BLaER1 (cell line): ENCODE measurements around the gene RS1.

Source experiments
- H3K27ac ChIP-seq: shearing (Covaris generic); formaldehyde crosslinking; 2 replicates; pipeline ENCODE4 v1.8.1; 2022
- H3K27me3 ChIP-seq: shearing (Covaris generic); formaldehyde crosslinking; 2 replicates; pipeline ENCODE4 v1.8.1; 2022
- H3K36me3 ChIP-seq: shearing (Covaris generic); formaldehyde crosslinking; 2 replicates; pipeline ENCODE4 v1.8.1; 2022
- H3K4me1 ChIP-seq: shearing (Covaris generic); formaldehyde crosslinking; 2 replicates; pipeline ENCODE4 v1.8.1; 2022
- H3K4me2 ChIP-seq: shearing (Covaris generic); formaldehyde crosslinking; 2 replicates; pipeline ENCODE4 v1.8.1; 2022
- H3K4me3 ChIP-seq: shearing (Covaris generic); formaldehyde crosslinking; 2 replicates; pipeline ENCODE4 v1.8.1; 2022
- H3K9ac ChIP-seq: shearing (Covaris generic); formaldehyde crosslinking; 2 replicates; pipeline ENCODE4 v1.8.1; 2022
- H3K9me3 ChIP-seq: shearing (Covaris generic); formaldehyde crosslinking; 2 replicates; pipeline ENCODE4 v1.8.1; 2022
- H4K20me1 ChIP-seq: shearing (Covaris generic); formaldehyde crosslinking; 2 replicates; pipeline ENCODE4 v1.8.1; 2022
- Cebpa-rat ChIP-seq: shearing (Covaris generic); IDR thresholded peaks from 2 replicates; pipeline ENCODE4 v1.8.1; 2022

The RS1 gene

GRCh38 chrX:18668071-18668835 lies 3.7 kb downstream of the RS1 start:
- no peaks in the 10 kb centered on the region for H4K20me1 ChIP-seq
- H3K9me3 ChIP-seq, result no peaks in the 10 kb centered on the region
- no peak for TF ChIP-seq Cebpa-rat
- H3K9ac ChIP-seq, result no peak overlapping the region
- H3K4me2 ChIP-seq, result no peak overlapping the region
- H3K27ac ChIP-seq, result no peak overlapping the region
- no peak overlapping the region for H3K4me3 ChIP-seq
- H3K36me3 ChIP-seq, result no peaks in the 10 kb centered on the region
- peaks cover 28% of the 10 kb centered on the region for H3K27me3 ChIP-seq
- 0 out of 2 replicates have a peak, but pooled peaks cover 5% of the 10 kb centered on the region for H3K4me1 ChIP-seq

- peaks cover 28% of the 10 kb centered on the region for H3K27me3 ChIP-seq
- no peaks in the 10 kb centered on the region for H4K20me1 ChIP-seq
- no peak overlapping the region for H3K4me2 ChIP-seq
- no peak overlapping the region for H3K4me3 ChIP-seq
- 0 out of 2 replicates have a peak, but pooled peaks cover 5% of the 10 kb centered on the region for H3K4me1 ChIP-seq
- H3K36me3 ChIP-seq, result no peaks in the 10 kb centered on the region
- H3K27ac ChIP-seq, result no peak overlapping the region
- no peak overlapping the region for H3K9ac ChIP-seq
- no peak for TF ChIP-seq Cebpa-rat
- no peaks in the 10 kb centered on the region for H3K9me3 ChIP-seq
These were observed 5.3 kb downstream of the RS1 start for GRCh38 chrX:18666614-18667013.

GRCh38 chrX:18664947-18665346 lies 7.0 kb downstream of the RS1 start:
- Histone ChIP-seq H3K4me2 (no peak overlapping the region), H3K27ac (no peak overlapping the region), H3K36me3 (no peaks in the 10 kb centered on the region), H3K27me3 (peaks cover 22% of the 10 kb centered on the region; the same call in 1 of the 2 replicates), H3K9ac (no peak overlapping the region), H3K9me3 (no peaks in the 10 kb centered on the region), H4K20me1 (no peaks in the 10 kb centered on the region), H3K4me3 (no peak overlapping the region), H3K4me1 (0 out of 2 replicates have a peak, but pooled peaks cover 5% of the 10 kb centered on the region)
- no peak for TF ChIP-seq Cebpa-rat

- H3K27me3 ChIP-seq, result peaks cover 5% of the 10 kb centered on the region; the same call in 1 of the 2 replicates
- H3K4me1 ChIP-seq, result no peaks in the 10 kb centered on the region
- H3K9ac ChIP-seq, result no peak overlapping the region
- no peaks in the 10 kb centered on the region for H3K9me3 ChIP-seq
- no peak overlapping the region for H3K4me2 ChIP-seq
- no peaks in the 10 kb centered on the region for H3K36me3 ChIP-seq
- H3K4me3 ChIP-seq, result no peak overlapping the region
- no peak for TF ChIP-seq Cebpa-rat
- H4K20me1 ChIP-seq, result no peaks in the 10 kb centered on the region
- H3K27ac ChIP-seq, result no peak overlapping the region
These were observed 10.6 kb downstream of the RS1 start for GRCh38 chrX:18661273-18661672.

DNA sequence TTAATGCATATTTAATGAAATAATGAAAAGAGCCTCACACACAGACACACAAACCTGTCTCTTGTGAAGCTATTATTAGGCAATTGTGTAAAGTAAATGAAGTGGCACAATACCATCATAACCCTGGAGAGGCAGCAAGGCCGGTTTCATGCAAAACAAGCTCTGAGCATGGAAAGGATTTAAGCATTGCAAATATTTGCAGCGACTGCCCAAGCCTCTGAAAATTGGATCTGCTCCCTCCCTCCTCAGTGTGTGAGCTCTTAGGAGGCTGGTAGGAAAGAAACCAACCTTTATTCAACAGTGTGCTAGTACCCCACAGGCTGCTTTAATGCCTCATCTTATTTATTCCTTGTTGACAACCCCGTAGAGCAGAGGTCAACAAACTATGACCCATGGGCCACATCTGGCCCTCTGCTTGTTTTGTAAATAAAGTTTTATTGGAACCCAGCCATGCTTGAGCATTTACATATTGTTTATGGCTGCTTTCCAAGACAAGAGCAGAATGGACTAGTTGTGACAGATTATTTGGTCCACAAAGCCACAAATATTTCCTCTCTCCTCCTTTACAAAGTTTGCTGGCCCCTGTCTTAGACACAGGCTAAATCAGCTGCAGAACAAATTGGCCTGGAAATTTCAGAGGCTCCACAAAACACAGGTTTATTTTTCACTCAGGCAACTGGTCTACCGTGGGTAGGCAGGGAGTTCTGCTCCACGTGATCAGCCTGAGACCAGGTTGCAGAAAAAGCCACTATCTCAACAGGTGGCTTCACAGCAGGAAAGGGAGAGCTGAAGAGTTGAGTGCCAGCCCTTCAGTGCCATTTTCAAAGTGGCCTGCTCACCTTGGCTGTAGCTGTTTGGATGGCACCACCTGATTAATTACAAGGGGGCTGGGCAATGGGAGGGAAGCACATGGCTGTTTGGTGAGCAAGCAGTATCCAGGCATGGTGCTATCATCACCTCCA lies 16.8 kb downstream of the RS1 start:
- Histone ChIP-seq H3K4me3 (no peak overlapping the region), H3K36me3 (no peaks in the 10 kb centered on the region), H3K27me3 (peaks cover 37% of the 10 kb centered on the region), H3K4me1 (peaks cover 2% of the 10 kb centered on the region), H3K4me2 (no peak overlapping the region), H4K20me1 (no peaks in the 10 kb centered on the region), H3K27ac (no peak overlapping the region), H3K9me3 (no peaks in the 10 kb centered on the region), H3K9ac (no peak overlapping the region)
- TF ChIP-seq Cebpa-rat, result no peak

GRCh38 chrX:18652636-18653035 lies 19.3 kb downstream of the RS1 start:
- TF ChIP-seq Cebpa-rat, result no peak
- H4K20me1 ChIP-seq, result no peaks in the 10 kb centered on the region
- no peak overlapping the region for H3K9ac ChIP-seq
- H3K4me2 ChIP-seq, result no peak overlapping the region
- peaks cover 54% of the 10 kb centered on the region for H3K27me3 ChIP-seq
- H3K36me3 ChIP-seq, result no peaks in the 10 kb centered on the region
- H3K9me3 ChIP-seq, result no peaks in the 10 kb centered on the region
- no peak overlapping the region for H3K27ac ChIP-seq
- no peak overlapping the region for H3K4me3 ChIP-seq
- H3K4me1 ChIP-seq, result peaks cover 12% of the 10 kb centered on the region

- Histone ChIP-seq H3K36me3 (no peaks in the 10 kb centered on the region), H3K27me3 (peaks cover 65% of the 10 kb centered on the region), H3K4me1 (peaks cover 12% of the 10 kb centered on the region), H3K9ac (no peak overlapping the region), H3K4me3 (no peak overlapping the region), H3K27ac (no peak overlapping the region), H3K4me2 (no peak overlapping the region), H4K20me1 (no peaks in the 10 kb centered on the region), H3K9me3 (no peaks in the 10 kb centered on the region)
- no peak for TF ChIP-seq Cebpa-rat
These were observed 21.2 kb downstream of the RS1 start for GRCh38 chrX:18650662-18651061.

DNA sequence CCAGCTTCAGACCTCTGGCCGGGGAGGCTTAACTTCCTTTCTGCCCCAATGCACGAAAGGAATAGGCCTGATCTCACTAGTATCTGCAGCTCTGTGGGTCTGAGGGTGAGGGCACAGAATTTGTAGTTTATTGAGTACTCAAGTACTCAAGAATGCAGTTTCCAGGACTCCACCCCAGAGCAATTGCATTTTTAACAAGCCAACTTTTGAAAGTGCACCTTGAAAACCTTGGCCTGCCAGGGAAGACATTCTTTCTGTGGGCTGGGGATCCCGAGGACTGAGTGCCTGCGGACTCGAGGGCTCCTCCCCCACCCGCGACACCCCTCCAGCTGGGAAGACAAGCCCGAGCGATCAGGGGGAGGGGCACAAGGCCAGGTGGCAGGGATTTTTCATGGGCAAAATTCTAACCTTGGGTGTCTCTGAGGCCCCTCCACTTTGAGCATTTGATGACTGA lies 22.4 kb downstream of the RS1 start:
- Histone ChIP-seq H4K20me1 (no peaks in the 10 kb centered on the region), H3K9me3 (no peaks in the 10 kb centered on the region)

DNA sequence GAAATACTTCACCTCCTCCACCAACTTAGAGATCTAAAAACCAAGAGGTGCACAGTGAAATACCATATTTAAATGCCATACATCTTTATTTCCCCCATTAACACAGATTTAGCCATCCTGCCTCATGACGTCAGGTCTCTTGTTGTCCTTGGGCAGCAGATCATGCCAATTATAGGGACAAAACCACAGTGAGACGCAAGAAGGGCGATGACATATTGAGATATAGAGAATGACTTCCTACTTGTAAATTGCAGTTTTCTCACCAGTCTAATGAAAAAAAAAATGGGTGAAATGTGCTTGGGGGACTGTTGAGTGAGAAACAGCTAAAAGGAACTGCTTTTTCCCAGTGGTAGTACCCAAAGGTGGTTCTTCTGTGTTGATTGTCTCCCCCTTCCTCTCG lies 24.3 kb downstream of the RS1 start:
- H4K20me1 ChIP-seq, result no peaks in the 10 kb centered on the region
- H3K36me3 ChIP-seq, result no peaks in the 10 kb centered on the region
- H3K4me3 ChIP-seq, result no peak overlapping the region
- peaks cover 75% of the 10 kb centered on the region for H3K27me3 ChIP-seq
- H3K4me2 ChIP-seq, result no peak overlapping the region
- H3K4me1 ChIP-seq, result peaks cover 12% of the 10 kb centered on the region
- H3K27ac ChIP-seq, result no peak overlapping the region
- TF ChIP-seq Cebpa-rat, result no peak
- H3K9ac ChIP-seq, result no peak overlapping the region
- no peaks in the 10 kb centered on the region for H3K9me3 ChIP-seq

More for the DNA sequence above, 22.4 kb downstream of the RS1 start:
- H3K27me3 ChIP-seq, result peaks cover 70% of the 10 kb centered on the region
- H3K9ac ChIP-seq, result no peak overlapping the region
- H3K4me3 ChIP-seq, result no peak overlapping the region
- H3K4me2 ChIP-seq, result peak overlapping the region; percentile 35
- no peak overlapping the region for H3K27ac ChIP-seq
- TF ChIP-seq Cebpa-rat, result no peak
- no peaks in the 10 kb centered on the region for H3K36me3 ChIP-seq
- H3K4me1 ChIP-seq, result peaks cover 12% of the 10 kb centered on the region

GRCh38 chrX:18643853-18644252 lies 28.1 kb downstream of the RS1 start:
- Histone ChIP-seq H3K4me2 (no peak overlapping the region), H3K9me3 (no peaks in the 10 kb centered on the region), H3K36me3 (no peaks in the 10 kb centered on the region), H3K4me1 (no peaks in the 10 kb centered on the region), H3K27me3 (peaks cover 89% of the 10 kb centered on the region), H3K27ac (no peak overlapping the region), H3K4me3 (no peak overlapping the region), H3K9ac (no peak overlapping the region), H4K20me1 (no peaks in the 10 kb centered on the region)
- TF ChIP-seq Cebpa-rat, result no peak
